Measurements from ENCODE around the gene IP6K3.
A peak's percentile ranks its signal among the peaks of the same experiment; 100 is the strongest.

The IP6K3 gene

DNA sequence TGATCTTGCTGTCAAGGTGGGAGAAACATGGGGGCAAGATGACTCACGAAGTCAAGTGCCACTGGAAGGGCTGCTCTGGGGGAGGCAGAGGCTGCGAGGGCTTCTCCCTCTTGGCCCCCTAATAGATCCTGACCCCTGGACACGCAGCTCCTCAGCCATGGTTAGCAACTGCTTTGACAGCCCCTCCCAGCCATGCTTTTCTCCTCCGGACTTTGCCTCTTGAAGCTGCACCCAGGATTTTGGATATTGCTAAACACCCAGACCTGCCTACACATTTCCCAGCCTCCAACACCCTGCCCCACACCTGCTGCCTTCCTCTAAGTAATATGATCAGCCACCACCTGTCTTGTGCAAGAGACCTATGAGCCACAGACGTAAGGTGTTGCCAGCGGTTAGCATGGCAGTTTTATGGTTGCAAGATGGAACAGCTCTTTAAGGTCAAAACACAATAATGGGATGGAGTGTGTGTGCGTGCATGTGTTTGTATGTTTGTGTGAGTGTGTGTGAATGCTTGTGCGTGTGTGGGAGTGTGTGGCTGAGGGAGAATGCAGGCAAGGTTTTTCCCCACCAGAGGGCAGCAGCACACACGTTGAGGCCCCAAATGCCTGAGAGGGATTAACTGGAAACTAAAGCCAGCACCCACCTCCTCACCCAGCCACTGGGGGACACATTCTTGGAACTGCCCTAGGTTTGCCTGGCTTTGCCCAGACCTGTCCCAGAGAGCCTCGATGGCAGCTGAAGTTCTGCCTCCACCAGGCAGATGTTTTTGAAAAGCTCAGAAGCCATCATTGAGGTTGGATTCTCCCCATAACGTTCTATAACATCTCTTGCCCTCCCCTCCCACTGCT lies 2.5 kb downstream of the IP6K3 start:
- no peak overlapping the region for H3K4me3 ChIP-seq
- peaks cover 17% of the 10 kb centered on the region for H3K4me1 ChIP-seq
- no peak overlapping the region for H3K4me2 ChIP-seq
- no peak for TF ChIP-seq Cebpa-rat (IDR thresholded peaks at IDR 0.05)
- no peak overlapping the region for H3K27ac ChIP-seq
- no peaks in the 10 kb centered on the region for H3K9me3 ChIP-seq
- no peak overlapping the region for H3K9ac ChIP-seq
- H3K27me3 ChIP-seq = no peaks in the 10 kb centered on the region
- H4K20me1 ChIP-seq = 0 out of 2 replicates have a peak, but pooled peaks cover 5% of the 10 kb centered on the region
- no peaks in the 10 kb centered on the region for H3K36me3 ChIP-seq

DNA sequence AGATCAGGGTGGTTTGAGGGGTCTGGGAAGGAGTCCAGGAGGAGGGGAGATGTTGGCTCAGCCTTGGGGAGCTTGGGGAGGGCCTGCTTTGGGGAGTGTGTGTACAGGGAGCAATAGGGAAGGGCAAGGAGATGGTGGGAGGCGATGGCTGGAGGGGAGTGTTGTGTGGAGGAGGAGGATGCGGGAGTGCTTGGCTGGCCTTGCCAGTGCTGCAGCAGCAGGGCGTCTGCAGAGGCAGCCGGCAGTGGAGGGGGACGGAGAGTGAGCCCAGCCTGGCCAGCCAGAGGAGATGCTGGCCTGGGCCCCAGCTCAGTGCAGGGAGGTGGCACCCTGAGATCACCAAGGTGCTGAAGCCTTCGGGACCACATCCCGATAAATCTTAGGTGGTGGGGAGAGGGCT lies 3.9 kb downstream of the IP6K3 start:
- Histone ChIP-seq H3K9me3 (no peaks in the 10 kb centered on the region), H3K27ac (no peak overlapping the region), H3K4me1 (peaks cover 17% of the 10 kb centered on the region), H3K4me3 (no peak overlapping the region), H3K36me3 (no peaks in the 10 kb centered on the region), H4K20me1 (0 out of 2 replicates have a peak, but pooled peaks cover 2% of the 10 kb centered on the region), H3K27me3 (no peaks in the 10 kb centered on the region), H3K9ac (no peak overlapping the region), H3K4me2 (no peak overlapping the region)
- no peak for TF ChIP-seq Cebpa-rat (IDR thresholded peaks at IDR 0.05)

DNA sequence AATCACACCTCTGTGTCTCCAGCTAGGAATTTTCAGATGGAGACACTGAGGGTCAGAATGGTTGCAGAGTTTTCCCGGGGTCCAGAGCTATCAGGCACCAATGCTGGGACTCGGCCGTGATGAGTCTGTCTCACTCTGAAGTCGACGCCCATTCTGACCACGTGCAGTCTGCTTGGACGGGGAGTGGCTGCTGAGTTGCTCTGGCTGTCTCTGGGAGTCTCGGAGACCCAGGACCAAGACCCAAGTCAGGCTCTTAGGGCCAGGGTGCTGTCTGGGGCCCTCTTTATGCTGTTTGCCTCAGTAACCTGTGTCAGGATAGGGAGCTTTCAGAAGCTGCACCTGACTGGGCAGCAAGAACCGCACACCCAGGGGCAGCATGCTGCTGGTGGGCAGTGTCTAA lies 4.6 kb downstream of the IP6K3 start:
- Histone ChIP-seq H3K36me3 (no peaks in the 10 kb centered on the region), H3K4me3 (no peak overlapping the region), H3K9me3 (no peaks in the 10 kb centered on the region), H3K4me1 (peaks cover 17% of the 10 kb centered on the region), H3K27me3 (no peaks in the 10 kb centered on the region), H3K4me2 (no peak overlapping the region), H3K9ac (no peak overlapping the region), H3K27ac (no peak overlapping the region), H4K20me1 (no peaks in the 10 kb centered on the region)
- no peak for TF ChIP-seq Cebpa-rat (IDR thresholded peaks at IDR 0.05)

DNA sequence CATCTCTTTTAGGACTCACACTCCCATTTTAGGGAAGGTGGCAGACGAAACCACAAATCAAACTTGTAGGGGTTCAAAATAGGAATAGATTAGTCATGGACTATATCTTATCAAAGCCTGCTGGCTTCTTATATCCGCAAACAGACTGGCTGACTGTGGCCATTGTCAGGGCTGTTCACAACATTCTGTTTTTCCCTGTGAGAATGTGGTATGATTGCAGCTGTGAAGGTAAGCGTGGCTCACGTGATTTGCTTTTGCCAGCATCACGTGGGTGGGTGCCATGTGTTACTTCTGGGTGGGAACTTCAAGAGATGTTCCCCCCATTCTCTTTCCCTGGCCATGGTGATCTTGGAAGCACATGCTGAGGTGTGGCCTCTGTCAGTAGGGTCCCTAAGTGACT lies 5.9 kb downstream of the IP6K3 start:
- no peaks in the 10 kb centered on the region for H3K27me3 ChIP-seq
- no peak overlapping the region for H3K4me3 ChIP-seq
- H3K9ac ChIP-seq = no peak overlapping the region
- H3K9me3 ChIP-seq = no peaks in the 10 kb centered on the region
- no peaks in the 10 kb centered on the region for H3K36me3 ChIP-seq
- H3K4me2 ChIP-seq = no peak overlapping the region
- H3K27ac ChIP-seq = no peak overlapping the region
- no peak for TF ChIP-seq Cebpa-rat (IDR thresholded peaks at IDR 0.05)
- no peaks in the 10 kb centered on the region for H4K20me1 ChIP-seq
- H3K4me1 ChIP-seq = peaks cover 8% of the 10 kb centered on the region

DNA sequence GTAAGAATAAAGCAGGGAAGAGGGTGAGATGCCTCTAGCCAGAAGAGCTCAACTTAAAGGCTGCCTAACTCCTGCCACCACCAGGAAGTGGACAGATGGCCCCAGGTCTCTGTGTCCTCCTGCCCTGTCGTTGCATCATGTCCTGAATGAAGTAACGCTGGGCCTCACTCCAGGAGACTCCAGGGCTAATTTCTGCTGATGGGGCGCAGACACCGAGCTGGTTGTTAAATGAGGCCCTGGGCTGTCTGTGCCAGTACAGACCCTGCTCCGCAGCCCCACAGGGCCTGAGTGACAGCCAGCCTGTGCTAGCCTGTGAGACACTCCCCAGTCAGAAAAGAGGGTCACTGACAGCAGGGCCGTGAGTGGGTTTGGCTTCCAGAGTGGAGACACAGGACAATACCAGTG lies 6.5 kb downstream of the IP6K3 start:
- no peaks in the 10 kb centered on the region for H3K36me3 ChIP-seq
- H3K27ac ChIP-seq = no peak overlapping the region
- no peak for TF ChIP-seq Cebpa-rat (IDR thresholded peaks at IDR 0.05)

DNA sequence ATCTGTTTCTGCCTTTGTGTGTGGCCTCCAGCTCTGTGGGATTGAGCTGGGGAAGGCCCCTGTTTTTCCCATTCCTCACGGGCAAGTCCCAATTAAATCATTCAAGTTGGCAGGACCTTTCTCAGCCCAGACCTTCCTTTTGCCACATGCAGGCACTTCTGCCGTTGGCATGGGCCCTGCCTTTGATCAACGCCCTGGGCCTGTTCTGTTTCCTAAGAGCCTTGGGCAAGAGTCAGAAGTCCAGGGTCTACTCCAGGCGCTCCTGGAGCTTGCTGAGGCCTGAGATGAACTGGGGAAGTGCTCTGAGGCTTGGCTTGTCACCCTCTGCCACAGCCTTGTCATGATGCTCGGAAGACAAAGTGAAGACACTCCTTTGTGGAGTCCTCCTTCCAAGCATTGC lies 7.1 kb downstream of the IP6K3 start:
- H3K27me3 ChIP-seq = no peaks in the 10 kb centered on the region
- no peak overlapping the region for H3K27ac ChIP-seq
- TF ChIP-seq Cebpa-rat (IDR thresholded peaks at IDR 0.05) = no peak
- H4K20me1 ChIP-seq = no peaks in the 10 kb centered on the region
- H3K36me3 ChIP-seq = no peaks in the 10 kb centered on the region
- H3K9me3 ChIP-seq = no peaks in the 10 kb centered on the region
- peaks cover 12% of the 10 kb centered on the region for H3K4me1 ChIP-seq
- no peak overlapping the region for H3K4me3 ChIP-seq
- H3K9ac ChIP-seq = no peak overlapping the region
- H3K4me2 ChIP-seq = no peak overlapping the region

More for the DNA sequence above, 6.5 kb downstream of the IP6K3 start:
- Histone ChIP-seq H4K20me1 (no peaks in the 10 kb centered on the region), H3K9ac (no peak overlapping the region), H3K27me3 (no peaks in the 10 kb centered on the region), H3K4me3 (no peak overlapping the region), H3K4me2 (no peak overlapping the region), H3K9me3 (no peaks in the 10 kb centered on the region), H3K4me1 (peaks cover 9% of the 10 kb centered on the region)

DNA sequence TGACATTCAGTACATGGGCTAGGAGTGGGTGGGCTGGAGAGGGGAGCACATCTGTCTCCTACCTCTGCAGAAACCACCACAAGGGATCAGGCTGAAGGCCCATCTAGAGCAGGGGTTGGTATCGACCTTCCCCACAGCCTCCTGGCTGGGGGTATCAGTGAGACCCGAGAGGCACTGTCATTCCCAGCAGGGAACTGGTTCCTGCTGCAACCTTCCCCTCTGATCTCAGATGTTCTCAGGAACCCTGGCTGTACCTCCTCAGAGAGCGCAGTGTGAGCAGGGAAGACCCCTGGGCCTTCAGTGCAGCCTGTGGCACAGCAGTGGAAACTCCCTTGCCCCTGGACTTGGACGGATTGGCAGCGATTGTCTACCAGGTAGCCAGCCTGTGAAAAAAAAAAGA lies 7.8 kb downstream of the IP6K3 start:
- no peak overlapping the region for H3K4me2 ChIP-seq
- no peak overlapping the region for H3K27ac ChIP-seq
- no peaks in the 10 kb centered on the region for H3K9me3 ChIP-seq
- no peak overlapping the region for H3K4me3 ChIP-seq
- no peaks in the 10 kb centered on the region for H3K27me3 ChIP-seq
- no peaks in the 10 kb centered on the region for H3K36me3 ChIP-seq
- H3K9ac ChIP-seq = no peak overlapping the region
- no peaks in the 10 kb centered on the region for H4K20me1 ChIP-seq
- TF ChIP-seq Cebpa-rat (IDR thresholded peaks at IDR 0.05) = no peak
- peaks cover 14% of the 10 kb centered on the region for H3K4me1 ChIP-seq

DNA sequence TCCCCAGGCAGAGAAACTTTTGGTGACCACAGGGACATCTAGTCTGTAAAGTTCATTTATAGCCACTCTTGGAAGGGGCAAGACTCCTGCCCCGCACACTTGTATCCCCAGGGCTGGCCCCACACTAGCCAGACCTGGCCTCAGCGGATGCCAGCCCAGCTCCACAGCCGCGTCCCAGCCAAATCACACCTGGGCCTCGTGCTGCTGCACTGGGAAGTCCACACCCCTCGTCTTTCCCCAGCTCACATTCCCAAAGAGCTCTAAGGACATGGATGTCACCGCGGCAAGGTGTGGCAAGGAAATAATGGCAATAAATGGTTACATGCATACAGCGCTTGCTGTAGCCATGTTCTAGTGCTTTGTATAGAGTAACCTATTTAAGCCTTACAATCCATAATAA lies 8.6 kb downstream of the IP6K3 start:
- Histone ChIP-seq H3K4me2 (no peak overlapping the region), H3K27ac (no peak overlapping the region), H4K20me1 (no peaks in the 10 kb centered on the region), H3K4me1 (peaks cover 14% of the 10 kb centered on the region), H3K9me3 (no peaks in the 10 kb centered on the region), H3K27me3 (no peaks in the 10 kb centered on the region), H3K9ac (no peak overlapping the region), H3K36me3 (no peaks in the 10 kb centered on the region), H3K4me3 (no peak overlapping the region)
- TF ChIP-seq Cebpa-rat (IDR thresholded peaks at IDR 0.05) = no peak

DNA sequence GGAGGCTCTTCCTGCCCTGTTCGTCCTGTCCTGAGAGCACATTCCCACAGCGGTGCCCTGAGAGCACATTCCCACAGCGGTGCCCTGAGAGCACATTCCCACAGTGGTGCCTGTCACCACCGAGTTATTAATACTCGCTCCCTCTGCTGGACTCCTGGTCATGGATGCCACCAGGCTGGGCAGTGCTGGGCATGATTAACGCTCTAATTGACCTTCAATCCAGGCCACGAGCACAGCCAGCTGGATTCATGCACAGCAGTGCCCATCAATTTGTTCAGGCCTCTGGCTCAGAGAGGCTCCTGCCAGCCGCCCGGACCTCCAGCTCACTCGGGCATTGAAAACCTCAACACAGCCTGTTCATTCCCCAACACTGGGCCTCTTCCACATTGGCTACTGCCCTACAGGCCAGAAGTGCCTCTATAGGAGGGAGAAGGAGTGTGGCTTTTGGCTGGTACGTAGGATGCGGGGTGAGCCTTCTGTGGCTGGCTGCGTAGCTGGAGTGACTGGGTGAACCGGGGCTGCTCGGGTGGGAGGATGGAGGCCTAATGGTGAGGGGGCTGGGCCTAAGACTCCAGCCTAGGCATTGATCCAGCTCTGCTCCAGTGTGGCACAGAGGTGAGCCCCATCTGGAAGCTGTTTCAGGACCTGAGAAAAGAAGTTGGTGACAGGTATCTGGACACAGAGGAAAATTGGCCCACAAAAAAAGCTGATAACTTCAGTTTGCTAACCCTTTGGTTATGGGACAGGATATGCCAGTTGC lies 9.3 kb downstream of the IP6K3 start:
- no peak overlapping the region for H3K4me2 ChIP-seq
- TF ChIP-seq Cebpa-rat (IDR thresholded peaks at IDR 0.05) = no peak
- H4K20me1 ChIP-seq = no peaks in the 10 kb centered on the region
- H3K27me3 ChIP-seq = no peaks in the 10 kb centered on the region
- no peaks in the 10 kb centered on the region for H3K36me3 ChIP-seq
- H3K27ac ChIP-seq = no peak overlapping the region
- H3K9ac ChIP-seq = no peak overlapping the region
- H3K9me3 ChIP-seq = no peaks in the 10 kb centered on the region
- H3K4me3 ChIP-seq = no peak overlapping the region
- peaks cover 14% of the 10 kb centered on the region for H3K4me1 ChIP-seq

DNA sequence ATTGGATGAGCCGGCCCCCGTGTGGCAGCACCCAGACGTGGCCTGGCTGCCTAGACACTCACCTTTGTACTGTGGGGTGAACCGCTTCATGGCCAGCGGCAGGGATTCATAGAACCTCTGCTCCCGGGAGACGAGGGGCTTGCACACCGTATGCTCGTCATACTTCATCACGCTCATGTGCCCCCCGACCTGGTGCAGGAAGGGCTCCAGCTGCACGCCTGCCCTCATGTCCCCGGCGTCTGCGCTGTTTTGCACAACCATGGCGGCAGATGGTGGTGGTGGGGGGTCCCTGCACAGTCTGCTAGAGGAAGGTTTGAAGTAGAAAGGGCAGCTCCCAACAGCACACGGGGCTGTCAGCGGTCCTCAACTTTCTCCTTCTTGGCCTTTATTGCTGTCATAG lies 11.5 kb downstream of the IP6K3 start:
- no peaks in the 10 kb centered on the region for H4K20me1 ChIP-seq
- H3K4me1 ChIP-seq = peaks cover 22% of the 10 kb centered on the region
- no peaks in the 10 kb centered on the region for H3K9me3 ChIP-seq
- H3K4me3 ChIP-seq = no peak overlapping the region
- TF ChIP-seq Cebpa-rat (IDR thresholded peaks at IDR 0.05) = no peak
- no peak overlapping the region for H3K27ac ChIP-seq
- H3K4me2 ChIP-seq = peak overlapping the region; percentile 24
- H3K9ac ChIP-seq = no peak overlapping the region
- H3K27me3 ChIP-seq = no peaks in the 10 kb centered on the region
- H3K36me3 ChIP-seq = no peaks in the 10 kb centered on the region
